ENCODE measurements around the gene RBFOX2. TPM values are rescaled to one million over a fixed set of nuclear protein-coding genes. Genes with fewer than 3 reads are reported as not detected.
"Not testable (repeated sequence)": the region's sequence is repeated elsewhere in the genome, so short reads cannot be mapped to it uniquely, and the experiment has no call there.

RBFOX2 gene
- total RNA-seq, 1 experiment from 2014 or later = 43.3 TPM

DNA sequence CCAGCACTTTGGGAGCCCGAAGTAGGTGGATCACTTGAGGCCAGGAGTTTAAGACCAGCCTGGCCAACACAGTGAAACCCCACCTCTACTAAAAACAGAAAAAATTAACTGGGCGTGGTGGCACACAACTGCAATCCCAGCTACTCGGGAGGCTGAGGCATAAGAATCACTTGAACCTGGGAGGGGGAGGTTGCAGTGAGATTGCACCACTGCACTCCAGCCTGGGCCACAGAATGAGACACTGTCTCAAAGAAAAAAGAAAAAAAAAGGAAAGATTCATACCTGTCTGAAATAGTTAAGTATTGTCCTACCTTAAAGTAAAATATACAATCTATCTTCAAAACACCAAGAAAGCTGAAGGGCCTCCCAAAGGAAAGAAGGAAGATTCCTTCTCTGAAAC lies 20.1 kb downstream of the RBFOX2 start:
- DNase-seq (ENCODE audit: low spot score) = no peak

DNA sequence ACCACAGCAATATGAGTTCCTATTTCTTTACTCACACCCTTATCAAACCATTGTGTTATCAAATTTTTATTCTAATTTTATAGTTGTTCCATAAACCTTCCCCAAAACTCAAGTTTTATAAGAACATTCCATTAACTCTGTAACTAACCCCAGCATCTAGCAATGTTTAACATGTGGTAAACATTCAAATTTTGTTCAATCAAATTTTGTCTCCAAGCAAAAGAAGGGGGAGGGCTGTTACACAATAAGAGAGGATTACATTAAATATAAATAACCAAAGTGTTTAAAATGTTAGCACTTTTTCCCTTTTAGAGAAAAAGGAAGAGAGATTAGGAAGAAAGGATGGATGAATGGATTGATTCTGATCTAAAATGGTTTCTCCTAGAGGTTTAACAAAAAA lies 20.5 kb downstream of the RBFOX2 start:
- no peak for DNase-seq (ENCODE audit: low spot score)

DNA sequence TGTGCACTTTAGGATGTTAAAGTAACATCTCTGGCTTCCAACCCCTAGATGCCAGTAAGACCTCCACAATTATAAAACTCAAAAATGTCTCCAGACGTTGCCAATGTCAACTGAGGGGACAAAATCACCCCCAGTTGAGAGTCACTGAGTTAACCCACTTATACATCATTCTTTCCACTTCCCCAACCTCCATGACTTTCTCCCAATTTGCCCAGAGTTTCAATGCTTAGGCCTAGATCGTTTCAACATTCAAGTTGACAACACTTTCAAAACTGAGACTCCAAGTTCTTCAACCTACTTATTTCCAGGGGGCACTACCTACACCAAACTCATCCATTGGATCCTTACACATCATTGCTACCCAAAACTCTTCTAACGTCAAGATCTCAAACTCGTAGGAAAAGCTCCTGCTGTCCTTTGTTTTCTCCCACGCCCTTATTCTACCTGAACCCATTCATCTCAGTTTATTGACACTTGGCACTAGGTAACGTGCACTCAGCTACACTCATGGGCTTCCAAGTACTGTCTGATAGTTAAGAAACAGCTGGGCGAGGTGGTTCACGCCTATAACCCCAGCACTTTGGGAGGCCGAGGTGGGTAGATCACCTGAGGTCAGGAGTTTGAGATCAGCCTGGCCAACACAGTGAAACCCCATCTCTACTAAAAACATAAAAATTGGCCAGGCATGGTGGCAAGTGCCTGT lies 24.5 kb downstream of the RBFOX2 start:
- DNase-seq (ENCODE audit: low spot score) = no peak

GRCh38 chr22:36002718-36003260 lies 25.8 kb downstream of the RBFOX2 start:
- DNase-seq (ENCODE audit: low spot score) = no peak

DNA sequence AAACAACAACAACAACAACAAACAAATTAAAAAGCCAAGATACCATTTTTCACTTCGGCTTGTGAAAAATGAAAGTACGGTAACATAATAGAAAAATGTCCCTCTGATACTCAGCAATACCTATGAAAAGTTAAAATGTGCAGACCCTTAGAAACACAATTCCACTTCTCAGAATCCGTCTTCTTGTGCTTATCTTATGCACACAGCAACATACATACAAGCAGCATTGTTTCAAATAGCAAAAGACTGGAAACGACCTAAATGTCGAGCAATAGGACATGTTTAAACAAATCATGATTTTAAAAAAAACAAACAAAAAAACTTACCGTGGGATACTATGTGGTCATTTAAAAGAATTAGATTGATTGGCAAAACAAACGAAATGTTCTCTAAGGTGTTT lies 26.5 kb downstream of the RBFOX2 start:
- DNase-seq (ENCODE audit: low spot score) = no peak

- no peak for DNase-seq (ENCODE audit: low spot score)
These were observed 29.9 kb downstream of the RBFOX2 start for GRCh38 chr22:35998748-35999147.

DNA sequence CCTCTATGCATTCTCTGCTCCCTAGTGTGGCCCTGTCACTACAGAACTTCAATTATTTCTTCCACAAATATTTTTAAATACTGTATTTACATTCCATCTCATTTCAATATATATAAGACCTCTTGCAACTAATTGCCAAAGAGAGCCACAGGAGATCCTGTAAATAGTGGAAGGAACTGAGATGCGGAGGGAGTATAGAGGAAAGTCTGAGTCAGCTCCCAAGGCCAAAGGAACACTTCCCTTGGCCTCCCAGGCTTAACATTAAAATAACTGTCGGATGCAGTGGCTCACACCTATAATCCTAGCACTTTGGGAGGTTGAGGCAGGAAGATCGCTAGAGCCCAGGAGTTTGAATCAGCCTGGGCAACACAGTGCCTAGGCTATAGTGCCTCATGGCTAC lies 31.2 kb downstream of the RBFOX2 start:
- no peak for DNase-seq (ENCODE audit: low spot score)

GRCh38 chr22:35996596-35996995 lies 32.0 kb downstream of the RBFOX2 start:
- DNase-seq (ENCODE audit: low spot score) = no peak

DNA sequence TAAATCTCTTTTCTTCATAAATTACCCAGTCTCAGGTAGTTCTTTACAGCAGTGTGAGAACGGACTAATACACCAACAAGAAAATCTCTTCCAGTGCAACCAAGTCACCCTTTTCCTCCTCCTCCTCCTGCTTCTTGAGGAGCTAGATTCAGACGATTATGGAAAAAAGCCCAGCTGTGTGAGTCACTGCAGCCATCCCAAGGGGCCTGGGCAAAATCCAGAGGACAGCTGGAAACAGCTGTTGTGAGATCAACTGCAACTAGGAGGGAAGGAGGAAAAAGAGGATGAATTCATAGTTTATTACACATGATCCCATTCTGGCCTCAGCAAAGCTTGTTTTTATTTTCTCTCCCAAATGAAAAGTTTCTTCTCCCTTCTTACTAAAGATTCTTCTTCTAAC lies 32.9 kb downstream of the RBFOX2 start:
- DNase-seq (ENCODE audit: low spot score) = no peak

DNA sequence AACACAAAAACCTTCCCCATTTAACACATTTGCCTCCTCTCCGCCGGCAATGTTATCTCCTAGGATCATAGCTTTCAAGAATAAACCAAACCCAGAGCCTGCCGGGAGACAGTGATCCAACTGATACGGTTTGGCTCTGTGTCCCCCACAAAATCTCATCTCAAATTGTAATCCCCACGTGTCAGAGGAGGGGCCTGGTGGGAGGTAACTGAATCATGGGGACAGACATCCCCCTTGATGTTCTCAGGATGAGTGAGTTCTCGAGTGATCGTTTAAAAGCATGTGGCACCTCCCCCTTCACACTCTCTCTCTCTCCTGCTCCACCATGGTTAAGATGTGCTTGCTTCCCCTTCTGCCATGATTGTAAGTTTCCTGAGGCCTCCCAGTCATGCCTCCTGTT lies 33.3 kb downstream of the RBFOX2 start:
- DNase-seq (ENCODE audit: low spot score) = no peak

GRCh38 chr22:35993727-35994126 lies 34.9 kb downstream of the RBFOX2 start:
- DNase-seq (ENCODE audit: low spot score) = not testable (repeated sequence)

DNA sequence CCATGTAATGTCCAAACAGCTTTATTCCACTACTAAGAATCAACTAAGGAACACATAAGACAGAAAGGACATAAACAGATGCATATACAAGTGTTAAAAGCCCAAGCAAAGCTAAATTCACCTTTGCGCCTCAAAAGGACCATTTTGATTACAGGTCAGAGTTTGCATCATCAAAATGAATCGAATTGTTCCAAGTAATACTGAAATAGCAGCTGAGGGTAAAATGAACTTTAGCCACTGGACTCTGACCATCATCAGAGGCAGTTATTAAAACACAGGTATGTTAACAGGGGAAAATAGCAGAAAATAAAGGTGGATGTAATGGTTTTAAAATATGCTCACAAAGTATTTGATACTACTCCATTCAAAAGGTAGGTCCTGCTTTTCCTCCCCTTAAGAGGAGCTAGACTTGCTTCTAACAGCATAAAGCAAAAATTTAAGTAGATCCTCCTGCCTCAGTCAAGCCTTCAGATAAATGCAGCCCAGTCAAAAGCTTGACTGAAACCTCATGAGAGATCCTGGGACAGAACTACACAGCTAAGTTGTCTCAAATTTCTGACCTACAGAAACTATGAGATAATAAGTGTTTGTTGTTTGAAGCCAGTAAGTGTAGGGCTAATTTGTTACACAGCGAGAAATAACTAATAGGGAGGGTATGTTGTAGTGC lies 35.4 kb downstream of the RBFOX2 start:
- DNase-seq (ENCODE audit: low spot score) = no peak

- DNase-seq (ENCODE audit: low spot score) = no peak
These were observed 37.5 kb downstream of the RBFOX2 start for GRCh38 chr22:35991168-35991567.

- DNase-seq (ENCODE audit: low spot score) = no peak
These were observed 40.6 kb downstream of the RBFOX2 start for GRCh38 chr22:35988030-35988429.

DNA sequence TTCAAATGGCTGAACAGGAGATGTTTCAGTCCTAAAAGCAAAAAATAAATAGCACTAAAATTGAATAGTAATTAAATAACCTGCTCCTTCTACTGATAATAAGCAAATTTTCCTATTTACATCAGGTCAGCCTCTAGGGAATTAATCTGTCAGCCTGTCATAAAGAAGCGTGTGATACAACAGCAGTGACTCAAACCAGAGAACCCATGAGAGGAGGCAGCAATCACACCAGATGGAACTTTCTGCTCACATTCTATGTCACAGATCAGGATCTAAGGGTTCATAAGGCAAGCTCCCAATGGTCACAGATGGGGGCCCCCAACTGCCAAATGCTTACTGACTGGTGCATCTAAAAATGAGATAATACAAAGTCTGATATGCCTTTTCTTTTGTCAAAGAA lies 41.1 kb downstream of the RBFOX2 start:
- no peak for DNase-seq (ENCODE audit: low spot score)

- DNase-seq (ENCODE audit: low spot score) = no peak
These were observed 42.5 kb downstream of the RBFOX2 start for GRCh38 chr22:35986088-35986487.

- DNase-seq (ENCODE audit: low spot score) = no peak
These were observed 43.3 kb downstream of the RBFOX2 start for GRCh38 chr22:35985371-35985770.

DNA sequence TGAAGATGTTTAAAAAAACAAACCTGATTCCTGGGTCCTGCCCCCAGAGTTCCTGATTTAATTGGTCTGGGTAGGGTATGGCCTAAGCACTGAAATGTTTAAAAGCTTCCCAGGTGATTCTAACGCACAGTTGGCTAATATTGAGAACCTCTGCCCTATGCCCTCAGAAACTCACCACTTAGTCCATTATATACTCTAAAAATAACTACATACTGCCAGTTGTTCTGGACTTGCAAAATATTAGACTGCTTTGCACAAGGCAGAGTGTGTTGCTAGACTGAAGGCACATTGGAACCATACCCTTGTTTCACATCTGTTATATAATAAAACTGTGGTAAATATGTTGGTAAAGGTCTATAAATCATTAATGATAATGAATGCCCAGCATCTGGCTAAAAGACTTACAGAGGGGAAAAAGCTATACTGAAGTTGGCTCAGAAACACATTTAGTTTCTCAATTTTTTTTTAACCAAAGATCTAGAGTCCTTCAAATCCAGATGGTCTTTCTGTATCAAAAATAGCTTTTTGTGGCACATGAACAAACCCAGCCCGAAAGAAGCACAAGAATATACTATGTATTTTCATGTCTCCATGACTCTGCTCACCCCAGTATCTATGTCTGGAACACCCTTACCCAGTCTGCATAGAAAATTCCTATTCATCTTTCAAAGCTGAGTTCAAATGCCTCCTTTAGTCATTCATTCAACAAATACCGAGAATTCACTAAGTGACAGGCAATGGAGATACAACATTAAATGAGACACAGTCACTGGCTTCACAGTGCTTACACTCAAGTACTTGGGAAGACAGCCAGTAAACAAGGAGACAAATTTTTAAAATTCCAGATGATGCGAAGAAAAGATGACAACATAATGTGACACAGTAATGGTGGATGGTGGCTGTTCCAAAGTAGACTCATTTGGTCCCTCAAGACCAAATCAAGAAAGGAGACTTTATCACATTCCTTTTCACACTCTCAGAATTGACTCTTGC lies 44.1 kb downstream of the RBFOX2 start:
- DNase-seq (ENCODE audit: low spot score) = no peak

DNA sequence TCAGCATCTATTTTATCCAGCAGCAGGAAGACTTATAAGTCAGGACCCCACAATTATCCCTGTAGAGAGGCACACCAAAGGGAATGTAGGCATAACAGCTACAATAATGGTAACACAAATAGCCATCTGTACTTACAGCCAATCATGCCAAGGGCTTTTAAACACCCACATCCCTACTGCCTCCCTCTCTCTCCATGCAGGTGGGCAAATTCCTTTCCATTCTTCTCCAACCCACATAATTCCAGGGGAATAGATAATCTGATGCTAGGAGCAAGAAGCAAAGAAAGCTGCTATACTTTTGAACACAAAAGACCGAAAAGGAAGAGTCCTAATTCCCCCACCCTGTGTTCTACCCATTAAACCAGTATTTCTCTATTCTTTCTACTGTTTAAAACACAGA lies 46.7 kb downstream of the RBFOX2 start:
- no peak for DNase-seq (ENCODE audit: low spot score)

GRCh38 chr22:35978889-35979288 lies 49.7 kb downstream of the RBFOX2 start:
- no peak for DNase-seq (ENCODE audit: low spot score)

DNA sequence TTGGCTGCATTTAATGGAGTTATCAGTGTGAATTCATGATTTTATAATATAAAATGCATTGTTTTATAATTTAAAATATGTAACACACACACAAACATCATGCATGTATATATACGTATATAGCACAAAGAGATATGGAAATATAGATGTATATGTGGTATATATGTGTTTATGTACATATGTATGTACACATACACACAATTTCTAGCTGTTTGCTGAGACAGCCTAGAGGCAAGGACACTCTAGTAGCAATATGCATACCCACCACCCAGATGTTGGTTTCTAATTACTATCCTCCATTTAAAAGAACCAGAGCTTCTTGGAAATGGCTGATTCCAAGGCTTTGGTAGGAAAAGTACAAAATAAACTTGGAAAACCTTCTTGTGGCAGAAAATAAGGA lies 50.4 kb downstream of the RBFOX2 start:
- no peak for DNase-seq (ENCODE audit: low spot score)

- no peak for DNase-seq (ENCODE audit: low spot score)
These were observed 51.5 kb downstream of the RBFOX2 start for GRCh38 chr22:35977136-35977535.

All from HT-29 (cell line).